ENCODE measurements around the gene IGFALS.

DNA sequence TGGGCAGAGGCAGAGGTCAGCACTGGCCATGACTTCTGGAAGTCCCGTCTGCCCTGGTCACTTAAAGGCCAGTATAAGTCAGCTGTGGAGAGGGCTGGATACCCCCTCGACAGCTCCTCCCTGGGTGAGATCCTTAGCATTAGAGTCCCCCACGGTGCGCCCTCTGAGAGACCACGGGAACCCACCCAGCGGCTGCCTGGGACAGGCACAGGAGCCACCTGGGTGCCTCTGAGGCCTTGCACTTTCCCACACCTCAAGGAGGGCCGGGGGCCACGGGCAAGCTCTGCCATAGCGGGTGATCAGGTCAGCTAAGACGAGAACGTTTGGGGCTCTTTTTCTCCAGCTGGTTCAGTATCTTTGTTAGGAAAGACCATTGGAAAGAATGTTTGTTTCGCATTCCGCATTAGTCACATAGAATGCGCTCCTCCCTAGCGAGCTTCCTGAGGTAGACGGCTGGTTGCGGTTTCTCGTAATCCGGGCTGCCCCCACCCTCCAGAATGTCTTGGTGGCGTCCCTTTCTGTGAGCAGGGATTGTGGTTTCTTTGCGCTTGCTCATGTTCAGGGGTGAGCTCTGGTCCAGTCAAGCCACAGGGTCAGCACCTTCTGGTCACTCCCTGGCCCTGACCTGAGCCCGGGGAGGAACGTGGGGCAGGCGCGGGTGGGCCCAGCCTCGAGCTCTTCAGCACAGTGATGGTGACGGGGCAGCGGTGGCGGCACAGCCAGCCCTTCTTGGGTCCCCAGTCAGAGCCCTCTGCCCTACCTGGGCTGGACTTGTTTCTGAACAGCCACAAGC is 47.4 kb downstream of the IGFALS start:
- TF ChIP-seq, protein P1, sequence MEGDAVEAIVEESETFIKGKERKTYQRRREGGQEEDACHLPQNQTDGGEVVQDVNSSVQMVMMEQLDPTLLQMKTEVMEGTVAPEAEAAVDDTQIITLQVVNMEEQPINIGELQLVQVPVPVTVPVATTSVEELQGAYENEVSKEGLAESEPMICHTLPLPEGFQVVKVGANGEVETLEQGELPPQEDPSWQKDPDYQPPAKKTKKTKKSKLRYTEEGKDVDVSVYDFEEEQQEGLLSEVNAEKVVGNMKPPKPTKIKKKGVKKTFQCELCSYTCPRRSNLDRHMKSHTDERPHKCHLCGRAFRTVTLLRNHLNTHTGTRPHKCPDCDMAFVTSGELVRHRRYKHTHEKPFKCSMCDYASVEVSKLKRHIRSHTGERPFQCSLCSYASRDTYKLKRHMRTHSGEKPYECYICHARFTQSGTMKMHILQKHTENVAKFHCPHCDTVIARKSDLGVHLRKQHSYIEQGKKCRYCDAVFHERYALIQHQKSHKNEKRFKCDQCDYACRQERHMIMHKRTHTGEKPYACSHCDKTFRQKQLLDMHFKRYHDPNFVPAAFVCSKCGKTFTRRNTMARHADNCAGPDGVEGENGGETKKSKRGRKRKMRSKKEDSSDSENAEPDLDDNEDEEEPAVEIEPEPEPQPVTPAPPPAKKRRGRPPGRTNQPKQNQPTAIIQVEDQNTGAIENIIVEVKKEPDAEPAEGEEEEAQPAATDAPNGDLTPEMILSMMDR (IDR thresholded peaks at IDR 0.05; ENCODE audit: low read length) = no peak
- no peak for TF ChIP-seq EZH2 (optimal IDR thresholded peaks at IDR 0.05; ENCODE audit: low read depth, low read length)

Measured in MM.1S (cell line).